Sigmoid colon (tissue), 7 donors: ENCODE data around the gene ZNF2. TPM values are rescaled to one million over a fixed set of nuclear protein-coding genes. Genes with fewer than 3 reads are reported as not detected.

Source experiments
- DNase-seq: peaks from one replicate; pipeline ENCODE4 v3.0.0-alpha.2; 2019
- H3K27ac ChIP-seq, 4 donors: fragments of 200-600 bp; sonication (generic); one replicate each; pipeline ENCODE4 v1.5.1; 2016 to 2019; ENCODE audit warnings: mild to moderate bottlenecking in 1 of 4
- H3K27me3 ChIP-seq, 3 donors: fragments of 200-600 bp; sonication (generic); one replicate each; pipeline ENCODE4 v1.5.1; 2019; ENCODE audit warnings: mild to moderate bottlenecking in 1 of 3
- H3K36me3 ChIP-seq, 4 donors: fragments of 200-600 bp; sonication (generic); one replicate each; pipeline ENCODE4 v1.5.1; 2016 to 2019
- H3K4me1 ChIP-seq, 4 donors: fragments of 200-600 bp; sonication (generic); one replicate each; pipeline ENCODE4 v1.5.1; 2017 to 2019
- H3K4me3 ChIP-seq, 4 donors: fragments of 200-600 bp; sonication (generic); one replicate each; pipeline ENCODE4 v1.5.1; 2017 to 2019; ENCODE audit warnings: mild to moderate bottlenecking in 2 of 4, moderate library complexity in 1 of 4
- H3K9me3 ChIP-seq, 4 donors: fragments of 200-600 bp in 3 of 4; sonication (generic) in 3 of 4; one replicate each; pipeline versions ENCODE4 v1.5.1 to v1.6.1; 2013 to 2019
- CTCF ChIP-seq, 4 experiments: fragments of 450-650 bp in 3 of 4; fragments of 200-600 bp in 1 of 4; IDR thresholded peaks; one replicate each; pipeline ENCODE4 v1.5.1; 2016 to 2019; ENCODE audit warnings: antibody characterized with exemption in 4 of 4, mild to moderate bottlenecking in 3 of 4, moderate library complexity in 2 of 4
- EP300 ChIP-seq, 4 donors: sonication (generic); formaldehyde crosslinking; IDR thresholded peaks; one replicate each; pipeline ENCODE4 v1.6.1; 2017; ENCODE audit warnings: antibody characterized with exemption in 4 of 4
- POLR2A ChIP-seq, 2 donors: fragments of 450-650 bp; IDR thresholded peaks; one replicate each; pipeline ENCODE4 v1.6.1; 2016; ENCODE audit warnings: antibody characterized with exemption in 2 of 2, mild to moderate bottlenecking in 2 of 2, moderate library complexity in 2 of 2
- POLR2AphosphoS5 ChIP-seq, 4 donors: sonication (generic); formaldehyde crosslinking; IDR thresholded peaks; one replicate each; pipeline ENCODE4 v1.6.1; 2017; ENCODE audit warnings: antibody characterized with exemption in 4 of 4
- WGBS, 2 donors: extraction: QIAGEN DNeasy Blood & Tissue Kit; methylation state at CpG; one replicate each; pipeline ENCODE4 v1.1.7; 2013; 5-methylcytosine and 5-hydroxymethylcytosine counted together
- intact Hi-C: fragments of 100-400 bp; cut with DNase I; formaldehyde crosslinking; loops from one replicate; pipeline ENCODE4 v1.15.1; 2023
- polyA plus RNA-seq, 3 donors: library from polyadenylated mRNA; stranded (reverse); fragments of 200-250 nt; gene quantifications; one replicate each; pipeline ENCODE4 v1.2.3, GENCODE V29; 2013
- total RNA-seq, 4 donors: library from RNA; depleted of rRNA; stranded (reverse); fragments of >200 nt; gene quantifications; one replicate each; pipeline ENCODE4 v1.1.0, GENCODE V29; 2016
- donor health status: healthy with polysubstance abuse.
- donor health status: Bipolar disorder and iron deficiency.
- donor health status: healthy.

Gene ZNF2
- total and polyA plus RNA-seq, 7 donors = 1.6 to 5.8 (median 2.8) TPM; not detected in 1

GRCh38 chr2:95207111-95207961 lies 41.7 kb downstream of the ZNF2 start, which contains the start of gene ZNF892:
Gene ZNF892, plus strand, starts transcription at chr2:95207521. Its CDS starts 295 bp downstream, at chr2:95207816.
- H3K27ac ChIP-seq = peak within 1 kb of the TSS; percentile 81 to 91 (median 90)
- DNase-seq = peak; percentile 95
- peaks cover 9 to 16% (median 12%) of the 10 kb centered on the region in 4 donors for H3K9me3 ChIP-seq
- peaks cover 0 to 22% (median 15%) of the 10 kb centered on the region in 4 donors for H3K4me1 ChIP-seq
- peaks cover 10 to 30% (median 20%) of the 10 kb centered on the region in 4 donors for H3K36me3 ChIP-seq
- peak within 1 kb of the TSS; percentile 65 to 77 (median 74) for H3K4me3 ChIP-seq
- TF ChIP-seq POLR2AphosphoS5 (IDR thresholded peaks at IDR 0.05) (peak; percentile 68 to 91 (median 85)), CTCF (IDR thresholded peaks at IDR 0.05) (peak in 1 of 4 experiments; percentile 41), EP300 (IDR thresholded peaks at IDR 0.05) (no peak), POLR2A (IDR thresholded peaks at IDR 0.05) (peak; percentile 48 to 58)
- intact Hi-C loops = loop anchor here (1.0 to 5.0 kb wide), 4 partner anchors 15 to 140 kb away; partner anchors contain the start of gene MRPS5
- no peaks in the 10 kb centered on the region for H3K27me3 ChIP-seq
- WGBS, 2 donors = 1 to 2% methylated on average over 74 of the region's 74 CpGs

DNA sequence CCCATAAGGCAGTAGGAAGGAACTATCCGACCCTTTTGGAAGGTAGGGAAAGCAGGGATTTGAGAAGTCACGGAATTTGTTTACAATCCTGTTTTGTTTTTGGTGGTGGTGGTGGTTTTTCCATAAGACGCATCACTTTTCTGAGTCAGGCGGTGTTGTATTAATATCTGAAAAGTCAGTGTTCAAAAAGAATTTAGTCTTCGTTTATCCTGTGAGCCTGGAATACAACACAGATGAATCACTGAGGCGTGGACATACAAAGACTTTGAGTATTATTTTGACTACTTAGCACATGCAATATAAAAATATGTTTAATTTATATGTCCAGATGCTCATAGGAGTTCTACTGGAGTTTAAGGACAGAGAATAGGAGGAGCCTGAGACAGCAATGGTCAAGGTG lies 42.5 kb downstream of the ZNF2 start:
- Histone ChIP-seq H3K27me3 (no peaks in the 10 kb centered on the region), H3K4me1 (peaks cover 0 to 22% (median 15%) of the 10 kb centered on the region in 4 donors), H3K27ac (peak overlapping the region; percentile 81 to 91 (median 90)), H3K9me3 (peaks cover 13 to 21% (median 19%) of the 10 kb centered on the region in 4 donors), H3K4me3 (peak overlapping the region; percentile 65 to 77 (median 74)), H3K36me3 (peaks cover 18 to 37% (median 27%) of the 10 kb centered on the region in 4 donors)
- DNase-seq = no peak
- WGBS, 2 donors = 76 to 79% methylated on average over 6 of the region's 6 CpGs
- intact Hi-C loops = loop anchor here (2.0 to 5.0 kb wide), 2 partner anchors 41 to 139 kb away; no protein-coding TSS in a partner anchor
- TF ChIP-seq POLR2AphosphoS5 (IDR thresholded peaks at IDR 0.05) (no peak), EP300 (IDR thresholded peaks at IDR 0.05) (no peak), CTCF (IDR thresholded peaks at IDR 0.05) (no peak), POLR2A (IDR thresholded peaks at IDR 0.05) (no peak)

DNA sequence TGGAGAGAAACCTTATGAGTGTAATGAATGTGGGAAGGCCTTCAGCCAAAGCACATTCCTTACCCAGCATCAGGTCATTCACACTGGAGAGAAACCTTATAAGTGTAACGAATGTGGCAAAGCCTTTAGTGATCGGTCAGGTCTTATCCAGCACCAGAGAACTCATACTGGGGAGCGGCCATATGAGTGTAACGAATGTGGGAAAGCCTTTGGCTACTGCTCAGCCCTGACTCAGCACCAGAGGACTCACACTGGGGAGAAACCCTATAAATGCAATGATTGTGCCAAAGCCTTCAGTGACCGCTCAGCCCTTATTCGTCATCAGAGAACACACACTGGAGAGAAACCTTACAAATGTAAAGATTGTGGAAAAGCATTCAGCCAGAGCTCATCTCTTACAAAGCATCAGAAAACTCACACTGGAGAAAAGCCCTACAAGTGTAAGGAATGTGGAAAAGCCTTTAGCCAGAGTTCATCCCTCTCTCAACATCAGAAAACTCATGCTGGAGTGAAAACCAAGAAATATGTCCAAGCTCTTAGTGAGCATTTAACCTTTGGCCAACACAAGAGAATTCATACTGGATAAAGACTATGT lies 49.5 kb downstream of the ZNF2 start:
- WGBS, 2 donors = 98 to 99% methylated on average over 6 of the region's 6 CpGs
- peaks cover 37 to 96% (median 64%) of the 10 kb centered on the region in 4 donors for H3K36me3 ChIP-seq
- H3K9me3 ChIP-seq = peaks cover 69 to 82% (median 77%) of the 10 kb centered on the region in 4 donors
- no peaks in the 10 kb centered on the region for H3K4me1 ChIP-seq
- no peak for DNase-seq
- H3K27me3 ChIP-seq = no peaks in the 10 kb centered on the region
- no peak overlapping the region for H3K4me3 ChIP-seq
- intact Hi-C loops = loop anchor here (10.0 kb wide), 1 partner anchor 100 kb away; no protein-coding TSS in a partner anchor
- no peak overlapping the region for H3K27ac ChIP-seq
- TF ChIP-seq EP300 (IDR thresholded peaks at IDR 0.05) = no peak
- no peak for TF ChIP-seq POLR2AphosphoS5 (IDR thresholded peaks at IDR 0.05)
- TF ChIP-seq CTCF (IDR thresholded peaks at IDR 0.05) = no peak
- TF ChIP-seq POLR2A (IDR thresholded peaks at IDR 0.05) = no peak

DNA sequence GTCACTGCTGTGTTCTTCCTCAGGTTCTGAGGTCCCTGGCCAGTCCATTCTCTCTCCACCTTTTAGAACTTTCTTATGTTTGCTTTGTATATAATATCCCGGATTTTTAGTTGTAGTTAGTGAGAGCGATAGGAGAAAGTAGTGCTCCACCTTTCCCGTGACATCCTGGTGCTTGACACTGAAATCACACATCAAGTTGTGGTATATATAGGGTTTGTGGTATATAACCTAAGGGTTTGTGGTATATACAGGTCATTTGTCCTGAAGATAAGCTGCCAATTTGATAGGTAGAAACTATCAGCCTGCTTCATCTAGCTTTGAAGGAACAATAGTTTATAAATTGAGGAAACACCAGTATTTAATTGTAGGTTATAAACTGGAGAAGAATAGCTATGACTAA lies 54.8 kb downstream of the ZNF2 start:
- no peak for DNase-seq
- Histone ChIP-seq H3K36me3 (peaks cover under 1 to 73% (median 18%) of the 10 kb centered on the region in 4 donors), H3K9me3 (peaks cover 29 to 58% (median 52%) of the 10 kb centered on the region in 4 donors), H3K27ac (no peak overlapping the region), H3K4me1 (no peaks in the 10 kb centered on the region), H3K27me3 (no peaks in the 10 kb centered on the region), H3K4me3 (no peak overlapping the region)
- intact Hi-C loops = no loop called here
- TF ChIP-seq POLR2A (IDR thresholded peaks at IDR 0.05) (no peak), EP300 (IDR thresholded peaks at IDR 0.05) (no peak), POLR2AphosphoS5 (IDR thresholded peaks at IDR 0.05) (no peak), CTCF (IDR thresholded peaks at IDR 0.05) (no peak)
- WGBS, 2 donors = 97% methylated on average over 3 of the region's 3 CpGs
